ENCODE data around the gene PDE7B. TPM values are rescaled to one million over a fixed set of nuclear protein-coding genes. Genes with fewer than 3 reads are reported as not detected.

Gene PDE7B
- total RNA-seq, 1 donor from 2014 or later: 12.6 TPM

- no peaks in the 10 kb centered on the region for H3K9me3 ChIP-seq (replicated peaks)
- DNase-seq: no peak
- H3K36me3 ChIP-seq: peaks cover 6% of the 10 kb centered on the region
- TF ChIP-seq CTCF (IDR thresholded peaks at IDR 0.05; ENCODE audit: borderline replicate concordance): no peak
- no peak overlapping the region for H3K4me3 ChIP-seq
- no peaks in the 10 kb centered on the region for H3K27me3 ChIP-seq (ENCODE audit: low read depth)
- H3K27ac ChIP-seq (replicated peaks): peak overlapping the region; percentile 86
- H3K4me1 ChIP-seq: peaks cover 96% of the 10 kb centered on the region
- intact Hi-C loops (cut with micrococcal nuclease): no loop called here
These were observed 263.2 kb downstream of the PDE7B start for GRCh38 chr6:136114661-136115060.

- Histone ChIP-seq H3K9me3 (replicated peaks) (no peaks in the 10 kb centered on the region), H3K27me3 (ENCODE audit: low read depth) (no peaks in the 10 kb centered on the region), H3K36me3 (no peaks in the 10 kb centered on the region), H3K4me3 (no peak overlapping the region), H3K27ac (replicated peaks) (peak overlapping the region; percentile 86), H3K4me1 (peaks cover 91% of the 10 kb centered on the region)
- no peak for DNase-seq
- TF ChIP-seq CTCF (IDR thresholded peaks at IDR 0.05; ENCODE audit: borderline replicate concordance): no peak
- intact Hi-C loops (cut with micrococcal nuclease): no loop called here
These were observed 264.4 kb downstream of the PDE7B start for GRCh38 chr6:136115941-136116340.

DNA sequence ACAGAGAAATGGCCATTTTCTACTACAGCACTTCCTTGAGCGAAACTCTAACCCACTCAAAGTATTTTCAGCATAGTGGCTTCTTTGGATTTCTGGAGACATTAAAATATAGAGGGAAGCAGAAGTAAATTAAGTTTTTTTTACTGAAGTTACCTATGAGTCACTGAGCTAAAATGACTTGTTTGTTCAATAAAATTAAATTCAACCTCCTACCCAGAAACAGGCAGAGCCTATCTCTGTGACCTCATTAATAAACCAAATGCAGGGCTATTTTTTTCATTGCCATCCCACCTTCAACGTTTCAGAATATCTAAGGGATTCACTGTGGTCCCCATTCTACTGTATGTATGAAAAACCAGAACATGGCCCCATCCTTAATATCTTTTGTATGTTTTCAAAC lies 265.6 kb downstream of the PDE7B start:
- H3K27me3 ChIP-seq (ENCODE audit: low read depth): no peaks in the 10 kb centered on the region
- intact Hi-C loops (cut with micrococcal nuclease): no loop called here
- no peaks in the 10 kb centered on the region for H3K9me3 ChIP-seq (replicated peaks)
- no peak for TF ChIP-seq CTCF (IDR thresholded peaks at IDR 0.05; ENCODE audit: borderline replicate concordance)
- no peaks in the 10 kb centered on the region for H3K36me3 ChIP-seq
- H3K4me3 ChIP-seq: no peak overlapping the region
- DNase-seq: no peak
- peak overlapping the region; percentile 86 for H3K27ac ChIP-seq (replicated peaks)
- H3K4me1 ChIP-seq: peaks cover 82% of the 10 kb centered on the region

DNA sequence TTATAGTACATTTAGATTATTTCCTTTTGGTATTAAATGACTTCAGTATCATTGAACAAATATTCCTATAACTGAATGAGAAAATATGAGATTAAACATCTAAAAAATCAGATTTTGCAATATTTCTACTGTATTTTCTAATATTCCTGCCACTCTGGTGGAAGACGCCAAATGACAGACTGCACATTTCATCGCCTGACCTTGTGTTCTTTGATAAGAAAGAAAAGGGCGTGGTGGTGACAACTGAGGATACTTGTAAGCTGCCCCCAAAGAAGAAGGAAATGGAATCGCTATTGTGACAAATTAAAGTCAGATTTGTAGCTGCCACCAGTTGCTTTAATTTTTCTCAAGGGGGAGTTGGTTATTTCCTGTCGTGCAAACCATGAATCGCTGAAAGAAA lies 267.3 kb downstream of the PDE7B start:
- intact Hi-C loops (cut with micrococcal nuclease): no loop called here
- no peak overlapping the region for H3K4me3 ChIP-seq
- no peaks in the 10 kb centered on the region for H3K27me3 ChIP-seq (ENCODE audit: low read depth)
- no peaks in the 10 kb centered on the region for H3K36me3 ChIP-seq
- peaks cover 73% of the 10 kb centered on the region for H3K4me1 ChIP-seq
- peak overlapping the region; percentile 86 for H3K27ac ChIP-seq (replicated peaks)
- TF ChIP-seq CTCF (IDR thresholded peaks at IDR 0.05; ENCODE audit: borderline replicate concordance): peak; percentile 17
- no peaks in the 10 kb centered on the region for H3K9me3 ChIP-seq (replicated peaks)
- no peak for DNase-seq

GRCh38 chr6:136123468-136123867 lies 272.0 kb downstream of the PDE7B start:
- H3K36me3 ChIP-seq: no peaks in the 10 kb centered on the region
- intact Hi-C loops (cut with micrococcal nuclease): no loop called here
- H3K27me3 ChIP-seq (ENCODE audit: low read depth): no peaks in the 10 kb centered on the region
- H3K4me3 ChIP-seq: no peak overlapping the region
- H3K27ac ChIP-seq (replicated peaks): peak overlapping the region; percentile 16
- H3K9me3 ChIP-seq (replicated peaks): no peaks in the 10 kb centered on the region
- peaks cover 56% of the 10 kb centered on the region for H3K4me1 ChIP-seq
- no peak for DNase-seq
- no peak for TF ChIP-seq CTCF (IDR thresholded peaks at IDR 0.05; ENCODE audit: borderline replicate concordance)

DNA sequence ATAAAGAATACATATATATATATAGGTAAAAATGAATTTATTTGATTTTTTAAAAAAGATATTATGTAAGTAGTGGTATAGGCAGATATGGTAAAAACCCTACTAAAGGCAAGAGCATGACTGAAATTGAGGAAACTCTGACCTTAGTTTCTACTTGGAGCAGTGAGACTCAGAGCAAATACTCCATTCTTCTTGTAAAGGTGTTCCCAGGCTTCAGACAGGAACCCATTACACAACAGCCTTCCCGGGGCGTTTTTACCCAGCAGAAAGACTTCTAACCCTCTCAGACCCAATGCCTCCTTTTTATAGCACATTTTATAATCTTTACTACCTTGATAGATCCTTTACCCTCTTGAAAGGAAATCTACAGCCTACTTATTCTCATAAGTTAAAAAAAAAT lies 274.1 kb downstream of the PDE7B start:
- Histone ChIP-seq H3K36me3 (no peaks in the 10 kb centered on the region), H3K27ac (replicated peaks) (peak overlapping the region; percentile 1), H3K4me1 (peaks cover 57% of the 10 kb centered on the region), H3K27me3 (ENCODE audit: low read depth) (no peaks in the 10 kb centered on the region), H3K9me3 (replicated peaks) (no peaks in the 10 kb centered on the region), H3K4me3 (no peak overlapping the region)
- intact Hi-C loops (cut with micrococcal nuclease): no loop called here
- DNase-seq: no peak
- TF ChIP-seq CTCF (IDR thresholded peaks at IDR 0.05; ENCODE audit: borderline replicate concordance): no peak

Measured in left ventricle myocardium inferior (tissue), 1 donor.